SKM-1 treated with dmso at 0.1 percent for 144 hours (cell line): ENCODE results near the gene TPCN1.

ENCODE experiments used
- DNase-seq: peaks from one replicate; lab custom pipeline; 2025; ENCODE audit not compliant: unreplicated experiment; lab: John Stamatoyannopoulos, UW

The TPCN1 gene

DNA sequence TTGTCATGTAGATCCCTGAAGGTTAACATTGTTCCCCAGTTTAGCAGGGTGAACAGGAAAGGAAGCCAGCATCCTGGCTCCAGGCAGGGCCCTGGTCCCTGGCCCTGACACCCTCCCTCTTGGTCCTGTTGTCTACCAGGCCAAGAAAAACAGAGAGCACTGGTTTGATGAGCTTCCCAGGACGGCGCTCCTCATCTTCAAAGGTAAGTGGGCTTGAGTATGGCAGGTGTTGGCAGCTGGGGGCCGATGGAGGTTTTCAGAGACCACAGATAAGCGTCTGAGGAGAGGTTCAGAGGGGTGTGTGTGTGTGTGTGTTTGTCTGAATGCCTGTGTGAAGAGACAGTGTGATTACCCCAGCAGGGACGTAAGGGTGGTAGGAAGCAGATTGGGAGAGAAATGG, 57.4 kb downstream of the TPCN1 start:
- DNase-seq = no peak

GRCh38 chr12:113284751-113285150, 63.5 kb downstream of the TPCN1 start:
- DNase-seq = no peak

DNA sequence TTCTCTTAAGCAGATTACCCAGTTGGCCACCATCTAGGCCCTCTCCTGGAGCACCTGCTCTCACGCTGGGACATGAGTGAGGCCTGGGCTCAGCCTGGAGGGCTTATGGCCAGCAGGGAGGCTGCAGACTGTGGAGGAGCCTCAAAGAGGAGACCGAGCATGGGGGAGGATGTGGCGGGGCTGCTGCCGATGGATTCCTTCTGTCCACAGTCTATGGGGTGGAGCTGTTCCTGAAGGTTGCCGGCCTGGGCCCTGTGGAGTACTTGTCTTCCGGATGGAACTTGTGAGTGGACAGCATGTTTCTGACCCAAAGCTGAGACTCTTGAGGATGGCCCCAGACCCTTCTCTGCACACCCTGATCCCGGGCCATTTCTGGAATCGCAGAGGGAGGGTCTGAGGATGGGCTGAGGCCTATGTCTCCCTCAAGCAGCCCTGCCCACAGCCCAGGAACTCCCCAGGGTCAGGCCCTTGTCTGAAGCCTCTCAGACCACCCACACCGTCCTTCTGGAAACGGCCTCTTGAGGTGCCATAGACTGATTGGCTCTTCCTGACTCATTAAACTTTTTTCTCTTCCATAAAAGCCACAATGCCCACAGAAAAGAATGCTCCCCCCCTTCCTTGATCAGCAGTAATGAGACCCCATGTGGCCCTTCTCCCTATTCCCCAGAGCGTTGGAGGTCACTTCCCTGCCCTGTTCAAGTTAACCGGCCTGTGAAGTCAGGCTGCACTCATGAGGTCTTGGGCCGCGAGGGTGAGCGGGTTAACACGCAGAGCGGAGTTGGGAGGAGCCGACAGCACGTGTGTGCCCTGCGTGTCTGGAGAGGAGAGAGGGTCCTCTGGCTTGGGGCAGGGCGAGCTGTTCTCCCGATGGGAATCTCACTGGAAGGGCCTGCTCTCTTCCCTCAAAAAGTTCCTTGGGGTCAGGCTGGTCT, 64.7 kb downstream of the TPCN1 start:
- DNase-seq = no peak

GRCh38 chr12:113286712-113287111, 65.4 kb downstream of the TPCN1 start:
- DNase-seq = no peak

DNA sequence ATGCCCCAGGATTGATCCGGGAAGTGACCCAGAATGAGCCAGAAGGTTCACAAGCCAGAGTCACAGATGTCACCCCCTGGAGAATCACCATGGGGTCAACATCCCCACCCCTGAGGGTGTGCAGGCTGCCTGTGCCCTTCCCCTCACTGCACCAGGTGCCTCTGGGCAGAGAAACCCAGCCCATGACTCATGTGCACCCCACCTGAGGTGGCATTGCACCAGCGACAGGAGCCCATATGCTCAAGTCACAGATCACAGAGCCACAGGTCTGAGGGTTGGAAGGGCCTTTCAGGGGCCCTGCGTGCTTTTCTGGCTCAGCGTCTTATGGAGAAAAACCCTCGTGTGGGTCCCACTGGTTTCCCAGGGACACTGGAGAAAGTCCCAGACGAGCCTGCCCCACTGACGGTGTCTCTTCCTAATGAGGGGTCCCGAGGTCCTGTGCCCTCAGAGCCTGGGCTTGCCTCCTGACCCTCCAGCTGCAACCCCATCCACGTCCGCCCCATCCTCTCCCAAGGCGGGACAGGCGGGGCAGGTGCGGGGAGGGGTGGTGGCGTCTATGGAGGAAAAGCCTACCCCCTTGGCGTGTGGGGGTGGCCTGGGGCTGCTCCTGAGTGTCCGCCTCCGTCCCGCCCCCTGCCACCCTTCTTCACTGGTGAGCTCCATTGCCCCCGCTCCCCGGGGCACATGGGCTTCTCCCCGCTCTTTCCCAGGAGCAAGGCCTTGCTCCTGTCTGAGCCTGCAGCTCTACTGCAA, 66.1 kb downstream of the TPCN1 start:
- DNase-seq = no peak

- no peak for DNase-seq
These were observed 66.6 kb downstream of the TPCN1 start for GRCh38 chr12:113287899-113288282.

DNA sequence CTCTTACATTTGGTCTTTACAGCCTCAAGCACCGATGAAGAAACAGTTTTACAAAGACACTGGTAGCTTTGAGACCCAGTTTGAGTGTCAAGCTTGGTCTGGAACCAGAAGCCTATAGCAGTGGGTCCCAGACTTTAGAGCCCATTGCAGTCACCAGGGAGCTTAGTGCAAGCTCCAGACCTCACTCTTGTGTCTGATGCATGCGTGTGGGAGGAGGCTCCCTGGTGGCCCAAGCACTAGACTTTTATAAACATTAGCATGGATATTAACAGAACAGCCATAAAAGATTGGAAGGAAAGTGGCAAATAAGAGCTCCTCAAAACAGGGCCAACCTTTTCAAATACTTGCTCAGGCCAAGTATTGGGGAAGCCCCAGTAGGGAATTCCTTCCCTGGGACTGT, 68.1 kb downstream of the TPCN1 start:
- DNase-seq = no peak

DNA sequence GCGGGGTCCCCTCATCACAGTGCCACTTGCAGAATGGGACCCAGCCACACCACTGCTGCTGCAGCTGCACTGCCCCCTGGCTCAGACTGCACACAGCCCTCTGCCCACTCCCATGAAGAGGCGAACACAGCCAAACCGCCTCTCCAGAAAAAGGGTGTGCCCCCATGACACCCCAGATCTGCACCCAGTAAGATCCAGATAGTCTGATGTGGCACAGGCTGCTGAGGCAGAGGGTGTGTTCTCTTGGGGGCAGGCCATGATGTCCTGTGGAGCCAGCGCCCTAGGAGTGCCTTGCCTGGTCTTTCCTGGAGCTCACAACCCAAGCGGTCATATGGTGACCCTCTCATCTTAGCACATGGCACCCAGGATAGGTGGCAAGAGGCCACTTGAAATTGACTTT, 69.2 kb downstream of the TPCN1 start:
- no peak for DNase-seq

DNA sequence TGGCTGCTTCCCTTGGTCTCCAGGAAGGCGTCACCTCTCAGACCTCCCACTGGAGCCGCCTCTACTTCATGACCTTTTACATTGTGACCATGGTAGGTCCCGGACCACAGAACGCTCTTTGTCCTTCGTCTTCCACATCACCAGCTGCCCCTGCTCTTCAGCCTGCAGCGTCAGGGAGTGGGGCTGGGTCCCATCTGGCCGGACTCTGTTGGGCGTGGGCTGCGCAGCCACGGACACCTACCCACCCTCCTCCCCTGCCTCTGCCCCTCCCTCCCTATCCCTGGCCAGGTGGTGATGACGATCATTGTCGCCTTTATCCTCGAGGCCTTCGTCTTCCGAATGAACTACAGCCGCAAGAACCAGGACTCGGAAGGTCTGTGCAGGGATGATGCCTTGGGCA, 70.3 kb downstream of the TPCN1 start:
- DNase-seq = no peak

GRCh38 chr12:113292091-113292490, 70.8 kb downstream of the TPCN1 start:
- no peak for DNase-seq

GRCh38 chr12:113292547-113292946, 71.3 kb downstream of the TPCN1 start:
- no peak for DNase-seq

GRCh38 chr12:113293100-113293499, 71.8 kb downstream of the TPCN1 start:
- no peak for DNase-seq

- no peak for DNase-seq
These were observed 74.8 kb downstream of the TPCN1 start for GRCh38 chr12:113295886-113296556.

- no peak for DNase-seq
These were observed 75.4 kb downstream of the TPCN1 start for GRCh38 chr12:113296557-113297213.

DNA sequence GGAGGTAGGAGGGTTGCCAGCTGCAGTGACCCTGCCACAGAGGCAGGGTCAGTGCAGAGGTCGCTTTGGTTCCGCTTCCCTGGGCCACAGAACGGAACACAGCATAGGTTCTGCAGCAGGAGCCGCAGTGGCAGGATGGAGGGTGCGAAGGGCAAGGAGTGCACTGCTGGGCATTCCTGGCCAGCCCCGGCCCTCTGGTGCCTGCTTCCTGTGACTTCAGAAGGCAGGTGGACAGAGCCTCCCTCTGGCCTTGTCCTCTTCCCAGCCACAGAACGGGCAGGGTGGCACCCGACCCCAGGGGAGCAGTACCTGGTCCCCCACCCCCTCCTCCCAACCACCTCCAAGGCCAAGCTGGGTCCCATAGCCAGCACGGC, 75.9 kb downstream of the TPCN1 start:
- DNase-seq = no peak

DNA sequence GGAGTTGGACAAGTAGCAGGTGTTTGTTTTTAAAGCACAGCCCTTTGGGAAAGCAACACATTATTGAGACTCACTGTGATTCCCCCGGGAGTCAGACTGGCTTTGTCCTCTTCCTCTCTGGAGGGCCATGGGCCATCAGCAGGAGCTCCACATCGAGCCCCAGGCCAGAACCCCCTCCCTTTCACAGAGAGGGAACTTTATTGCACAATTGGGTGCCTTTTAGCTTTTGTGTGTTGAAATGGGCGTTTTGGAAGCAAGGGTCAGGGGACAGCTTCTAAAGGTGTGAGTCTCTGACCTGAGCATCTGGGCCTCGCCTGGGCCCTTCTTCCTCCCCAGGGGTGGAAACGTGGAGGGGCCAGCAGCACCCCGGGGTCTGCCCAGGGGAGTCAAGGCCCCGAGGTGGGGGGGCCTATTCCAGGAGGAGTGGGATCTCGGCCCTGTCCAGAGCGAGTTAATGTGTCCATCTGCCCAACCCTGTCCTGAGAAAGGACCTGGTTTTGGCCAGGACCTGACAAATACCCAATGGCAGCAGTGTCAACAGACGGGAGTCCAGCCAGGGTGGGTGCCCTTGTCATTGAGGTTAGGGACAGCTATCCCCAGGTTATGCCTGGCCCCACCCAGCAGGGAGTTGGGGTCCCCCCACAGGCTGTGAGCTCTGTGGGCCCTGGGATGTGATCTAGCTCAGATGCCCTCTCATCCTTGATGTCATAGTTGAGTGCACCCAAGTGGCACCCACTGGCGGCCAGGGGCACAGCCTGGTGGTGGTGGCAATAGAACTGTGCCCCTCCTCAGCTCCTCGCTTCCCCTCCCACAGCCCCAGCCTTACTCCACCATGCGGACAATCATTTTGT, 76.6 kb downstream of the TPCN1 start:
- DNase-seq = no peak

GRCh38 chr12:113298472-113298817, 77.2 kb downstream of the TPCN1 start:
- DNase-seq = no peak

GRCh38 chr12:113298861-113299545, 77.7 kb downstream of the TPCN1 start:
- DNase-seq = no peak

- no peak for DNase-seq
These were observed 78.5 kb downstream of the TPCN1 start for GRCh38 chr12:113299619-113300237.
